NCI-H774 (cell line): ENCODE measurements around the gene SEMA7A.

Experiments
- DNase-seq: peaks from one replicate; lab custom pipeline; 2025; lab: John Stamatoyannopoulos, UW

The SEMA7A gene

GRCh38 chr15:74387141-74387541 is 46.6 kb downstream of the SEMA7A start:
- no peak for DNase-seq

GRCh38 chr15:74386496-74387140 is 47.1 kb downstream of the SEMA7A start:
- DNase-seq: no peak

GRCh38 chr15:74385733-74386132 is 48.0 kb downstream of the SEMA7A start:
- no peak for DNase-seq

GRCh38 chr15:74384881-74385643 is 48.7 kb downstream of the SEMA7A start:
- DNase-seq: no peak

- DNase-seq: no peak
These were observed 49.2 kb downstream of the SEMA7A start for GRCh38 chr15:74384566-74384880.

GRCh38 chr15:74383695-74384565 is 49.8 kb downstream of the SEMA7A start:
- DNase-seq: no peak

GRCh38 chr15:74383286-74383685 is 50.5 kb downstream of the SEMA7A start:
- DNase-seq: no peak

- DNase-seq: peak; percentile 71
These were observed 51.5 kb downstream of the SEMA7A start for GRCh38 chr15:74382004-74382816.

GRCh38 chr15:74381481-74381880 is 52.3 kb downstream of the SEMA7A start:
- DNase-seq: no peak

GRCh38 chr15:74381190-74381453 is 52.6 kb downstream of the SEMA7A start:
- DNase-seq: no peak

GRCh38 chr15:74380361-74381189 is 53.2 kb downstream of the SEMA7A start:
- DNase-seq: no peak

GRCh38 chr15:74378848-74379247 is 54.9 kb downstream of the SEMA7A start:
- DNase-seq: no peak

GRCh38 chr15:74377831-74378766 is 55.7 kb downstream of the SEMA7A start:
- no peak for DNase-seq

- DNase-seq: no peak
These were observed 56.8 kb downstream of the SEMA7A start for GRCh38 chr15:74376825-74377581.

- no peak for DNase-seq
These were observed 57.5 kb downstream of the SEMA7A start for GRCh38 chr15:74376226-74376625.

GRCh38 chr15:74375303-74375693 is 58.5 kb downstream of the SEMA7A start:
- peak; percentile 56 for DNase-seq

GRCh38 chr15:74374648-74375302 is 59.0 kb downstream of the SEMA7A start:
- no peak for DNase-seq

GRCh38 chr15:74373731-74374647 is 59.8 kb downstream of the SEMA7A start:
- peak; percentile 86 for DNase-seq
